ENCODE measurements around the gene SPINT3. TPM values are rescaled to one million over a fixed set of nuclear protein-coding genes. Genes with fewer than 3 reads are reported as not detected.
"Not testable (repeated sequence)": the region's sequence is repeated elsewhere in the genome, so short reads cannot be mapped to it uniquely, and the experiment has no call there.

SPINT3 gene
- total and polyA plus RNA-seq, 12 donors = not detected

DNA sequence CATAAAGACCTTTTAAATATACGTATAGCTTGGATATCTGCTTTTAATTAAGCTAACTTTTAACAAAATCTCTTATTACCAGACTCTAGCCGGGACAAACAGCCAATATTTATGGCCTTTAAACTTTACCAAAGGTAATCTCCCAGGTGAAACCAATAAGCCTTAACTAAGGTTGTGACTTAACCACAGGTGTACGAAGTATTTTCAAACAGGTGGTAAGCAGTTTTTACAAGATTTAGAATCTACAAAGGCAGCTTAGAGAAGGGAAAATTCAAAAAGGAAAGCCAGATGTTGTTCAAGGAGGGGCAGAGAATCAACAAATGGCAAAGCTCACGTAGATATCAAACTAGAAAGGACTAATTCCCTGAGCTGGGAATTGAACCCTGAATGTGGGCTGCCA, 30.0 kb downstream of the SPINT3 start:
- Histone ChIP-seq H3K36me3 (replicated peaks in 1 of 2) (no peaks in the 10 kb centered on the region), H3K4me1 (replicated peaks in 1 of 2) (no peaks in the 10 kb centered on the region), H3K27me3 (peaks cover 13% of the 10 kb centered on the region), H3K9me3 (replicated peaks in 1 of 3) (no peaks in the 10 kb centered on the region), H3K27ac (no peak overlapping the region), H3K4me3 (no peak overlapping the region)
- TF ChIP-seq POLR2A (IDR thresholded peaks at IDR 0.05) = no peak
- TF ChIP-seq, protein P1, sequence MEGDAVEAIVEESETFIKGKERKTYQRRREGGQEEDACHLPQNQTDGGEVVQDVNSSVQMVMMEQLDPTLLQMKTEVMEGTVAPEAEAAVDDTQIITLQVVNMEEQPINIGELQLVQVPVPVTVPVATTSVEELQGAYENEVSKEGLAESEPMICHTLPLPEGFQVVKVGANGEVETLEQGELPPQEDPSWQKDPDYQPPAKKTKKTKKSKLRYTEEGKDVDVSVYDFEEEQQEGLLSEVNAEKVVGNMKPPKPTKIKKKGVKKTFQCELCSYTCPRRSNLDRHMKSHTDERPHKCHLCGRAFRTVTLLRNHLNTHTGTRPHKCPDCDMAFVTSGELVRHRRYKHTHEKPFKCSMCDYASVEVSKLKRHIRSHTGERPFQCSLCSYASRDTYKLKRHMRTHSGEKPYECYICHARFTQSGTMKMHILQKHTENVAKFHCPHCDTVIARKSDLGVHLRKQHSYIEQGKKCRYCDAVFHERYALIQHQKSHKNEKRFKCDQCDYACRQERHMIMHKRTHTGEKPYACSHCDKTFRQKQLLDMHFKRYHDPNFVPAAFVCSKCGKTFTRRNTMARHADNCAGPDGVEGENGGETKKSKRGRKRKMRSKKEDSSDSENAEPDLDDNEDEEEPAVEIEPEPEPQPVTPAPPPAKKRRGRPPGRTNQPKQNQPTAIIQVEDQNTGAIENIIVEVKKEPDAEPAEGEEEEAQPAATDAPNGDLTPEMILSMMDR (IDR thresholded peaks at IDR 0.05) = no peak
- DNase-seq = no peak
- intact Hi-C loops (cut with DNase I) = no loop called here
- 68 to 75% (median 72%) methylated on average over 4 of the region's 4 CpGs for WGBS, 4 donors

- intact Hi-C loops (cut with DNase I) = no loop called here
- Histone ChIP-seq H3K4me1 (replicated peaks in 1 of 2) (no peaks in the 10 kb centered on the region), H3K4me3 (no peak overlapping the region), H3K9me3 (replicated peaks in 1 of 3) (no peaks in the 10 kb centered on the region), H3K27ac (no peak overlapping the region), H3K27me3 (peaks cover 19% of the 10 kb centered on the region), H3K36me3 (replicated peaks in 1 of 2) (no peaks in the 10 kb centered on the region)
- TF ChIP-seq, protein P1 (IDR thresholded peaks at IDR 0.05) = no peak
- no peak for TF ChIP-seq POLR2A (IDR thresholded peaks at IDR 0.05)
- no peak for DNase-seq
- WGBS, 4 donors = 42 to 55% (median 48%) methylated on average over 6 of the region's 6 CpGs
Observed at GRCh38 chr20:45484676-45485075, 30.7 kb downstream of the SPINT3 start.

- no peak overlapping the region for H3K4me3 ChIP-seq
- H3K4me1 ChIP-seq (replicated peaks in 1 of 2) = no peaks in the 10 kb centered on the region
- no peaks in the 10 kb centered on the region for H3K9me3 ChIP-seq (replicated peaks in 1 of 3)
- no peak for DNase-seq
- no peaks in the 10 kb centered on the region for H3K36me3 ChIP-seq (replicated peaks in 1 of 2)
- peaks cover 27% of the 10 kb centered on the region for H3K27me3 ChIP-seq
- H3K27ac ChIP-seq = no peak overlapping the region
- intact Hi-C loops (cut with DNase I) = no loop called here
- TF ChIP-seq POLR2A (IDR thresholded peaks at IDR 0.05) = no peak
- TF ChIP-seq, protein P1 (IDR thresholded peaks at IDR 0.05) = no peak
- WGBS, 4 donors = 79 to 82% (median 81%) methylated on average over 7 of the region's 7 CpGs
Observed at GRCh38 chr20:45479822-45480221, 35.6 kb downstream of the SPINT3 start.

DNA sequence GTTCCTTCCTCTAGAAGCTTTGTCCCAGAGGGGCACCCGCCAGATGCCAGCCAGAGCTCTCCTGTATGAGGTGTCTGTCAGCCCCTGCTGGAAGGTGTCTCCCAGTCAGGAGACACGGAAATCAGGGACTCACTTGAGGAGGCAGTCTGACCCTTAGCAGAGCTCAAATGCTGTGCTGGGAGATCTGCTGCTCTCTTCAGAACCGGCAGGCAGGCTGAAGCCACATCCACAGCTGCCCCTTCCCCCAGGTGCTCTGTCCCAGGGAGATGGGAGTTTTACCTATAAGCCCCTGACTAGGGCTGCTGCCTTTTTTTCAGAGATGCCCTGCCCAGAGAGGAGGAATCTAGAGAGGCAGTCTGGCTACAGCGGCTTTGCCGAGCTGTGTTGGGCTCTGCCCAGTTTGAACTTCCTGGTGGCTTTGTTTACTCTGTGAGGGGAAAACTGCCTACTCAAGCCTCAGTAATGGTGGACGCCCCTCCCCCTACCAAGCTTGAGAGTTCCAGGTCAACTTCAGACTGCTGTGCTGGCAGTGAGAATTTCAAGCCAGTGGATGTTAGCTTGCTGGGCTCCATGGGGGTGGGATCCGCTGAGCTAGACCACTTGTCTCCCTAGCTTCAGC, 37.8 kb downstream of the SPINT3 start:
- DNase-seq; H3K27ac ChIP-seq; H3K4me3 ChIP-seq; H3K4me1 ChIP-seq (replicated peaks in 1 of 2); intact Hi-C loops (cut with DNase I); H3K36me3 ChIP-seq (replicated peaks in 1 of 2); H3K9me3 ChIP-seq (replicated peaks in 1 of 3): not testable (repeated sequence)
- H3K27me3 ChIP-seq = peaks cover 27% of the 10 kb centered on the region
- 58 to 100% (median 82%) methylated on average over 1 to 7 of the region's 7 CpGs for WGBS, 4 donors

- WGBS, 4 donors = 61 to 82% (median 71%) methylated on average over 3 of the region's 3 CpGs
- DNase-seq; H3K9me3 ChIP-seq (replicated peaks in 1 of 3); H3K27ac ChIP-seq; H3K36me3 ChIP-seq (replicated peaks in 1 of 2); H3K4me3 ChIP-seq; intact Hi-C loops (cut with DNase I): not testable (repeated sequence)
- H3K27me3 ChIP-seq = peaks cover 32% of the 10 kb centered on the region
- H3K4me1 ChIP-seq (replicated peaks in 1 of 2) = peaks cover 4 to 15% of the 10 kb centered on the region in 2 donors
Observed at GRCh38 chr20:45472286-45472685, 43.1 kb downstream of the SPINT3 start.
